ENCODE data around the gene RPS6KB2. TPM values are rescaled to one million over a fixed set of nuclear protein-coding genes. Genes with fewer than 3 reads are reported as not detected.
"Not testable (repeated sequence)": the region's sequence is repeated elsewhere in the genome, so short reads cannot be mapped to it uniquely, and the experiment has no call there.

The RPS6KB2 gene
- total RNA-seq, 1 experiment from 2014 or later = 77.9 TPM

DNA sequence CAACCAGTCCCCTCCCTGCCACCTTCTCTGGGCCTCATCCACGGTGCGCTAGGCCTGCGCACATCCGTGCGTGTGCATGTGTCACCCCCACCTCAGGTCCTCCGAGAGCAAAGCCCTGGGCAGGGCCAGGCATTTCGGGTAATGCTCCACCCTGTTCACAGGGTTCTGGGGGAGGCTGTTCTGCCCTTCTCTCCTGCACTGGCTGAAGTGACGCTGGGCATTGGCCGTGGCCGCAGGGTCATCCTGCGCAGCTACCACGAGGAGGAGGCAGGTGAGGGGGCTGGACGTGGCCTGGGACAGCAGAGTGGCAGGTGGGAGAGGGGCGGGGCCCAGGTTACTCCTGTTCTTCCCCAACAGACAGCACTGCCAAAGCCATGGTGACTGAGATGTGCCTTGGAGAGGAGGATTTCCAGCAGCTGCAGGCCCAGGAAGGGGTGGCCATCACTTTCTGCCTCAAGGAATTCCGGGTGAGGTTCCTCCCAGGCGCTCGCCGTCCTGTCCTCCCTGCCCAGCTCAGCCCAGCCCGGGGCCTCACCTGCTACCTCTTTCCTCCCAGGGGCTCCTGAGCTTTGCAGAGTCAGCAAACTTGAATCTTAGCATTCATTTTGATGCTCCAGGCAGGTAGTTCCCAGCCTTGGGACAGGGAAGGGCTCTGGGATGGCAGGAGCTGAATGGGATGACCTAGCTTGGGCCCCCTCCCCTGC, 32.6 kb upstream of the RPS6KB2 start:
- H3K9me3 ChIP-seq = no peaks in the 10 kb centered on the region
- H3K36me3 ChIP-seq = peaks cover 43% of the 10 kb centered on the region
- no peak overlapping the region for H3K4me3 ChIP-seq
- no peaks in the 10 kb centered on the region for H3K27me3 ChIP-seq
- DNase-seq = no peak

GRCh38 chr11:67396259-67396581, 32.1 kb upstream of the RPS6KB2 start:
- H3K9me3 ChIP-seq = no peaks in the 10 kb centered on the region
- peaks cover 48% of the 10 kb centered on the region for H3K36me3 ChIP-seq
- no peak for DNase-seq
- no peak overlapping the region for H3K4me3 ChIP-seq
- no peaks in the 10 kb centered on the region for H3K27me3 ChIP-seq

- Histone ChIP-seq H3K4me3 (no peak overlapping the region), H3K27me3 (no peaks in the 10 kb centered on the region), H3K36me3 (peaks cover 49% of the 10 kb centered on the region), H3K9me3 (no peaks in the 10 kb centered on the region)
- DNase-seq = no peak
Observed at GRCh38 chr11:67396587-67397389, 31.5 kb upstream of the RPS6KB2 start.

- Histone ChIP-seq H3K4me3 (no peak overlapping the region), H3K27me3 (no peaks in the 10 kb centered on the region), H3K36me3 (peaks cover 47% of the 10 kb centered on the region), H3K9me3 (no peaks in the 10 kb centered on the region)
- no peak for DNase-seq
Observed at GRCh38 chr11:67397536-67397935, 30.8 kb upstream of the RPS6KB2 start.

- peaks cover 47% of the 10 kb centered on the region for H3K36me3 ChIP-seq
- no peaks in the 10 kb centered on the region for H3K9me3 ChIP-seq
- H3K4me3 ChIP-seq = no peak overlapping the region
- no peak for DNase-seq
- no peaks in the 10 kb centered on the region for H3K27me3 ChIP-seq
Observed at GRCh38 chr11:67397986-67398660, 30.2 kb upstream of the RPS6KB2 start.

GRCh38 chr11:67398661-67399563, 29.4 kb upstream of the RPS6KB2 start:
- no peak overlapping the region for H3K4me3 ChIP-seq

DNA sequence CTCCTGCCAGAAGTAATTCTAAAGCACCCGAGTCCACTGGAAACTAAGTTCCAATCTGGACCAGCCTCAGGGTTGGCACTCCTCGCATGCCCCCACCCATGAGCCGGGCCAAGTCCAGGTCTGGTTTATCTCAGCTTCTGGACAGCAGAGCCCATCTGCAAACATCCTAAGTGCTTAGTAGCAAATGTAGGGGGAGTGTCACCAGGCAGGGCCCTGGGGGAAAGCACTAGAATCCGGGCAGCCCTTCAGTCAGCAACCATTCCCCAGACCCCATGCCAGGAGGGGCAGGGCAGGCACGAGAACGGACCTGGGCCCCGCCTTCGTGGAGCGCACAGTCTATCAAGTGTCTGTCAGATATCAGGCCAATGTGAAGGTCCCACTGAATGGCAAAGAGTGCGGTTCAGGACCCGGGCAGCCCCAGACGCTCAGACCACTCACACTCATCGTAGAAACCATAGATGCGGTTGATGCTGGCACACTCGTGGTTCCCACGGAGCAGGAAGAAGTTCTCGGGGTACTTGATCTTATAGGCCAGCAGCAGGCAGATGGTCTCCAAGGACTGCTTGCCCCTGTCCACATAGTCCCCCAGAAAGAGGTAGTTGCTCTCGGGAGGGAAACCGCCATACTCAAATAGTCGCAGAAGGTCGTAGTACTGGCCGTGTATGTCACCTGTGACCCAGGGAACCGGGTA, 27.9 kb upstream of the RPS6KB2 start:
- no peaks in the 10 kb centered on the region for H3K27me3 ChIP-seq
- no peak for DNase-seq
- no peaks in the 10 kb centered on the region for H3K9me3 ChIP-seq
- H3K4me3 ChIP-seq = peak overlapping the region; percentile 97
- peaks cover 44% of the 10 kb centered on the region for H3K36me3 ChIP-seq

More at GRCh38 chr11:67398661-67399563, 29.4 kb upstream of the RPS6KB2 start:
- DNase-seq = no peak
- H3K27me3 ChIP-seq = no peaks in the 10 kb centered on the region
- peaks cover 44% of the 10 kb centered on the region for H3K36me3 ChIP-seq
- no peaks in the 10 kb centered on the region for H3K9me3 ChIP-seq

GRCh38 chr11:67400942-67401494, 27.3 kb upstream of the RPS6KB2 start:
- H3K36me3 ChIP-seq = peaks cover 44% of the 10 kb centered on the region
- DNase-seq = no peak
- H3K27me3 ChIP-seq = no peaks in the 10 kb centered on the region
- H3K9me3 ChIP-seq = no peaks in the 10 kb centered on the region
- H3K4me3 ChIP-seq = peak overlapping the region; percentile 97

GRCh38 chr11:67401495-67402191, 26.7 kb upstream of the RPS6KB2 start, which contains the start of gene PPP1CA:
PPP1CA (minus strand) TSS chr11:67401858; CDS start chr11:67401782, 76 bp downstream.
- Histone ChIP-seq H3K36me3 (peaks cover 42% of the 10 kb centered on the region), H3K4me3 (peak within 1 kb of the TSS; percentile 97), H3K9me3 (no peaks in the 10 kb centered on the region), H3K27me3 (no peaks in the 10 kb centered on the region)
- peak; percentile 89 for DNase-seq

DNA sequence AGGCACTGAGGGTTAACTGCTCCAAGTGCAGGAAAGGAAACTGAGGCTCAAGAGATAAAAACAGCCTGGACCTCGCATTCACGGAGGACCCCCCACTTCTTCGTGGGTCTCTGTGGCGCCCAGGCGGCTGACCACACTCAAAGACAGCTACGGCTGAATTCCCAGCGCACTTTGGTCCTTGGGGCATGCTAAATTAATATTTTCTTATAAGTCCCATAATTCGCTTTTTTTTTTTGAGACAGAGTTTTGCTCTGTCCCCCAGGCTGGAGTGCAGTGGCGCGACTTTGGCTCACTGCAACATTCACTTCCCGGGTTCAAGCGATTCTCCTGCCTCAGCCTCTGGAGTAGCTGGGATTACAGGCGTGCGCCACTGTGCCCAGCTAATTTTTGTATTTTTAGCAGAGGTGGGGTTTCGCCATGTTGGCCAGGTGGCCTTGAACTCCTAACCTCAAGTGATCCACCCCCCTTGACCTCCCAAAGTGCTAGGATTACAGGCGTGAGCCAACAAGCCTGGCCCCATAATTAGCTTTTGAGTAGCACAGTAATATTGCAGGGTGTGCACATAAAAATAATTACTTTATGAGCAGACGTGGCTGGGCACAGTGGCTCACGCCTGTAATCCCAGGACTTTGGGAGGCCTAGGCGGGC, 26.0 kb upstream of the RPS6KB2 start:
- peaks cover 38% of the 10 kb centered on the region for H3K36me3 ChIP-seq
- not testable (repeated sequence) for DNase-seq

DNA sequence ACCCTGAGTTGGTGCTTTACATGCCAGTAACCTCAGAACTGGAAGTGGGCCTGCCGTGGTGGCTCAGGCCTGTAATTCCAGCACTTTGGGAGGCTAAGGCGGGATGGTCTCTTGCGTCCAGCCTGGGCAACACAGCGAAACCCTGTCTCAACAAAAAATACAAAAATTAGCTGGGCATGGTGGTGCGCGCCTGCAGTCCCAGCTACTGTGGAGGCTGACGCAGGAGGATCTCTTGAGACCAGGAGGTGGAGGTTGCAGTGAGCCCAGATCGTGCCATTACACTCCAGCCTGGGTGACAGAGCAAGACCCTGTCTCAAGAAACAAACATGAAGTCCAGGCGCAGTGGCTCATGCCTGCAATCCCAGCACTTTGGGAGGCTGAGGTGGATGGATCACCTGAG, 25.2 kb upstream of the RPS6KB2 start:
- not testable (repeated sequence) for H3K4me3 ChIP-seq, DNase-seq, H3K9me3 ChIP-seq, H3K27me3 ChIP-seq
- H3K36me3 ChIP-seq = peaks cover 31% of the 10 kb centered on the region

More for the DNA sequence above, 26.0 kb upstream of the RPS6KB2 start:
- not testable (repeated sequence) for H3K9me3 ChIP-seq, H3K27me3 ChIP-seq
- H3K4me3 ChIP-seq = peak overlapping the region; percentile 34

- Histone ChIP-seq H3K27me3 (no peaks in the 10 kb centered on the region), H3K9me3 (no peaks in the 10 kb centered on the region), H3K4me3 (no peak overlapping the region), H3K36me3 (peaks cover 15% of the 10 kb centered on the region)
- DNase-seq = no peak
Observed at GRCh38 chr11:67404515-67405195, 23.6 kb upstream of the RPS6KB2 start.

- Histone ChIP-seq H3K27me3 (no peaks in the 10 kb centered on the region), H3K4me3 (no peak overlapping the region), H3K9me3 (no peaks in the 10 kb centered on the region), H3K36me3 (peaks cover 10% of the 10 kb centered on the region)
- no peak for DNase-seq
Observed at GRCh38 chr11:67405196-67405567, 23.1 kb upstream of the RPS6KB2 start.

- peaks cover 5% of the 10 kb centered on the region for H3K36me3 ChIP-seq
- H3K4me3 ChIP-seq = no peak overlapping the region
- H3K27me3 ChIP-seq = no peaks in the 10 kb centered on the region
- DNase-seq = no peak
- H3K9me3 ChIP-seq = no peaks in the 10 kb centered on the region
Observed at GRCh38 chr11:67405688-67406339, 22.5 kb upstream of the RPS6KB2 start.

Measured in MG63 (cell line).